BJ (cell line): ENCODE data around the gene LIMK2. TPM values are rescaled to one million over a fixed set of nuclear protein-coding genes. Genes with fewer than 3 reads are reported as not detected.
"Not testable (repeated sequence)": the region's sequence is repeated elsewhere in the genome, so short reads cannot be mapped to it uniquely, and the experiment has no call there.

ENCODE experiments used
- CTCF ChIA-PET: fragments of 350-600 bp; formaldehyde crosslinking; extraction: SDS; loops from one replicate; lab custom pipeline; 2021; ENCODE audit warnings: antibody characterized with exemption, inconsistent platforms; lab: Yijun Ruan, JAX
- POLR2A ChIA-PET: fragments of 300-600 bp; sonication (Branson Sonifier 250); formaldehyde crosslinking; extraction: SDS; loops from one replicate; lab custom pipeline; 2021; ENCODE audit warnings: antibody characterized with exemption; lab: Charles Lee
- DNase-seq: peaks from one replicate; pipeline ENCODE4 v3.0.0-alpha.2; 2011; ENCODE audit warnings: low read depth
- H3K27me3 ChIP-seq: 2 replicates; pipeline ENCODE4 v1.6.0; 2011; ENCODE audit warnings: low read length; ENCODE audit not compliant: control insufficient read depth, insufficient read depth
- H3K36me3 ChIP-seq: 2 replicates; pipeline ENCODE4 v1.5.1; 2011; ENCODE audit warnings: low read length; ENCODE audit not compliant: control insufficient read depth, insufficient read depth
- H3K4me3 ChIP-seq: 2 replicates; pipeline ENCODE4 v1.5.1; 2011; ENCODE audit warnings: low read depth, mild to moderate bottlenecking, control low read depth, low read length
- CTCF ChIP-seq: IDR thresholded peaks from 2 replicates; pipeline ENCODE4 v1.5.1; 2011; ENCODE audit warnings: low read depth, mild to moderate bottlenecking, control low read depth, inconsistent platforms, low read length, moderate library complexity; ENCODE audit not compliant: insufficient read depth
- polyA plus RNA-seq: library from polyadenylated mRNA; depleted of rRNA; stranded (reverse); fragments of >200 nt; gene quantifications from 2 replicates; pipeline ENCODE4 v1.2.3, GENCODE V29; 2011

LIMK2 gene
- polyA plus RNA-seq, 1 experiment = 5.5 TPM

- Histone ChIP-seq H3K4me3 (no peak overlapping the region), H3K36me3 (no peaks in the 10 kb centered on the region), H3K27me3 (no peaks in the 10 kb centered on the region)
- no peak for DNase-seq
- POLR2A ChIA-PET = no interaction called here
- CTCF ChIA-PET = interaction anchor here (0.6 kb wide), 1 partner anchor 128 kb away, joined by 3 read pairs; the partner anchor contains the start of gene SELENOM
- no peak for TF ChIP-seq CTCF
Observed at GRCh38 chr22:31235081-31235480, 23.0 kb downstream of the LIMK2 start.

GRCh38 chr22:31236044-31236443 lies 23.9 kb downstream of the LIMK2 start:
- POLR2A ChIA-PET, DNase-seq, H3K4me3 ChIP-seq, H3K36me3 ChIP-seq, H3K27me3 ChIP-seq: not testable (repeated sequence)
- CTCF ChIA-PET = interaction anchor here (0.6 kb wide), 1 partner anchor 129 kb away, joined by 3 read pairs; the partner anchor contains the start of gene SELENOM

- Histone ChIP-seq H3K27me3 (no peaks in the 10 kb centered on the region), H3K4me3 (no peak overlapping the region), H3K36me3 (no peaks in the 10 kb centered on the region)
- no peak for DNase-seq
- CTCF ChIA-PET = no interaction called here
- POLR2A ChIA-PET = no interaction called here
- TF ChIP-seq CTCF = no peak
Observed at GRCh38 chr22:31238057-31238456, 26.0 kb downstream of the LIMK2 start.

- DNase-seq = no peak
- no peak overlapping the region for H3K4me3 ChIP-seq
- ChIA-PET POLR2A (no interaction called here), CTCF (interaction anchor here (1.0 to 2.8 kb wide), 6 partner anchors 8 to 132 kb away, joined by 3 to 15 read pairs (median 6); partner anchors contain the start of gene SELENOM)
- no peaks in the 10 kb centered on the region for H3K36me3 ChIP-seq
- no peaks in the 10 kb centered on the region for H3K27me3 ChIP-seq
- TF ChIP-seq CTCF = no peak
Observed at GRCh38 chr22:31239771-31240370, 27.8 kb downstream of the LIMK2 start.

- Histone ChIP-seq H3K36me3 (no peaks in the 10 kb centered on the region), H3K4me3 (no peak overlapping the region), H3K27me3 (no peaks in the 10 kb centered on the region)
- no peak for TF ChIP-seq CTCF
- ChIA-PET CTCF (interaction anchor here (0.7 to 2.8 kb wide), 4 partner anchors 10 to 51 kb away, joined by 3 to 15 read pairs (median 6); partner anchors contain the start of gene PIK3IP1), POLR2A (no interaction called here)
- no peak for DNase-seq
Observed at GRCh38 chr22:31241200-31241599, 29.1 kb downstream of the LIMK2 start.
